Vagina (tissue), 2 donors: Measurements from ENCODE around the gene SPDYA.

ENCODE experiments used
- CTCF ChIP-seq, 3 experiments: fragments of 450-650 bp in 2 of 3; fragments of 200-600 bp in 1 of 3; sonication (generic) in 1 of 3; IDR thresholded peaks; one replicate each; pipeline ENCODE4 v1.5.1; 2017 to 2019; ENCODE audit warnings: antibody characterized with exemption in 3 of 3, mild to moderate bottlenecking in 2 of 3, moderate library complexity in 2 of 3
- POLR2AphosphoS5 ChIP-seq, 2 donors: sonication (generic); formaldehyde crosslinking; IDR thresholded peaks; one replicate each; pipeline ENCODE4 v1.9.0; 2017; ENCODE audit warnings: antibody characterized with exemption in 2 of 2, mild to moderate bottlenecking in 2 of 2, low read depth in 1 of 2; ENCODE audit not compliant: insufficient read depth in 1 of 2

DNA sequence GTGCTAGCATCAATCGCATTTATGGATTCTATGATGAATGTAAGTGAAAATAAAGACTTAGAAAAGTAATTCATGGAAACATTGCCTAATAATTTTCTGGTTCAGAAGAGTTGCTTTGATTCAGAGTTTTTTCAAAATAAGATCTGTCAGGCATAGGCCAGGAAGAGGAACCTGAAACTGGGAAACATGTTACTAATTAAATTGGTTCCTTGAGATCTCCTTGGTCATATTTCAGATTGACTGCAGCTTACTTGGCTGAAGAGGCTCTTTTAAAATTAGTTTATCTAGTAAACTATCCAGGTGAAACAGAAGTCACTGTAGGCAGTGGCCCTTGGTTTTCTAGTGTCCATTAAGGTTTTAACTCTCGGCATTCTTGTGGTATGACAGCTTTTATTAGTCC is 31.6 kb upstream of the SPDYA start:
- TF ChIP-seq CTCF (IDR thresholded peaks at IDR 0.05) = no peak
- TF ChIP-seq POLR2AphosphoS5 (IDR thresholded peaks at IDR 0.05; ENCODE audit: insufficient read depth in 1 of 2, low read depth in 1 of 2) = no peak
